Caco-2 (cell line): ENCODE measurements around the gene PIP4K2A. TPM values are rescaled to one million over a fixed set of nuclear protein-coding genes. Genes with fewer than 3 reads are reported as not detected.

Experiments used
- BruUV-seq: library from RNA; stranded (reverse); fragments of 400-500 nt; replicated peaks from 2 replicates; lab custom pipeline; 2021; lab: Mats Ljungman, UMichigan
- CTCF ChIA-PET: fragments of 300-600 bp; sonication (Branson Sonifier 250); formaldehyde crosslinking; loops from one replicate; lab custom pipeline; 2022; ENCODE audit warnings: antibody characterized with exemption; lab: Charles Lee
- POLR2A ChIA-PET: fragments of 300-600 bp; sonication (Branson Sonifier 250); formaldehyde crosslinking; loops from one replicate; lab custom pipeline; 2022; ENCODE audit warnings: antibody characterized with exemption; lab: Charles Lee
- DNase-seq, 2 experiments: peaks; one replicate each; pipeline versions ENCODE4 v3.0.0 to v3.0.0-alpha.2; 2020 to 2022
- H3K27me3 ChIP-seq: replicated peaks from 2 replicates; pipeline ENCODE4 v1.6.0; 2011; ENCODE audit warnings: low read length; ENCODE audit not compliant: control insufficient read depth, insufficient read depth
- H3K36me3 ChIP-seq: 2 replicates; pipeline ENCODE4 v1.5.1; 2011; ENCODE audit warnings: low read length; ENCODE audit not compliant: control insufficient read depth, insufficient read depth
- H3K4me1 ChIP-seq: fragments of 250-450 bp; sonication (Bioruptor Pico); 2 replicates; pipeline ENCODE4 v1.5.1; 2020; ENCODE audit warnings: mild to moderate bottlenecking
- H3K4me3 ChIP-seq: 2 replicates; pipeline ENCODE4 v1.5.1; 2011; ENCODE audit warnings: low read depth, mild to moderate bottlenecking, control low read depth, low read length
- H3K9me3 ChIP-seq: fragments of 250-450 bp; sonication (Bioruptor Pico); 2 replicates; pipeline ENCODE4 v1.5.1; 2020; ENCODE audit warnings: mild to moderate bottlenecking, moderate library complexity
- H3K27ac Mint-ChIP-seq: one replicate; pipeline ENCODE4 v1.8.0; 2022; ENCODE audit warnings: mixed read lengths; ENCODE audit not compliant: unreplicated experiment
- H3K27me3 Mint-ChIP-seq: one replicate; pipeline ENCODE4 v1.8.0; 2022; ENCODE audit warnings: mixed read lengths; ENCODE audit not compliant: insufficient read depth, unreplicated experiment
- H3K36me3 Mint-ChIP-seq: one replicate; pipeline ENCODE4 v1.8.0; 2022; ENCODE audit warnings: mild to moderate bottlenecking, mixed read lengths; ENCODE audit not compliant: insufficient read depth, unreplicated experiment
- H3K4me1 Mint-ChIP-seq: one replicate; pipeline ENCODE4 v1.8.0; 2022; ENCODE audit warnings: low read depth, mixed read lengths; ENCODE audit not compliant: unreplicated experiment
- H3K4me3 Mint-ChIP-seq: one replicate; pipeline ENCODE4 v1.8.0; 2022; ENCODE audit warnings: mild to moderate bottlenecking, moderate library complexity, mixed read lengths; ENCODE audit not compliant: unreplicated experiment
- H3K9me3 Mint-ChIP-seq: one replicate; pipeline ENCODE4 v1.8.0; 2022; ENCODE audit warnings: mixed read lengths; ENCODE audit not compliant: unreplicated experiment
- intact Hi-C: fragments of 100-400 bp; cut with micrococcal nuclease; formaldehyde crosslinking; loops from one replicate; pipeline ENCODE4 v1.10.0; 2022; ENCODE audit not compliant: unreplicated experiment
- total RNA-seq: library from RNA; stranded (reverse); gene quantifications from 2 replicates; pipeline ENCODE4 v1.2.3, GENCODE V29; 2022
- TF ChIP-seq, protein P1 (sequence below), 2 experiments: fragments of 200-600 bp in 1 of 2; IDR thresholded peaks; 1 replicate in 1 of 2; 2 replicates in 1 of 2; pipeline versions ENCODE4 v1.5.1 to v1.8.0; 2011 to 2022; ENCODE audit warnings: antibody characterized with exemption in 1 of 2, control low read depth in 1 of 2, inconsistent platforms in 1 of 2, low read depth in 1 of 2, low read length in 1 of 2, mild to moderate bottlenecking in 1 of 2, moderate library complexity in 1 of 2; ENCODE audit not compliant: insufficient read depth in 1 of 2, severe bottlenecking in 1 of 2, unreplicated experiment in 1 of 2

The PIP4K2A gene
- total RNA-seq, 1 experiment from 2014 or later, result 26.9 TPM

DNA sequence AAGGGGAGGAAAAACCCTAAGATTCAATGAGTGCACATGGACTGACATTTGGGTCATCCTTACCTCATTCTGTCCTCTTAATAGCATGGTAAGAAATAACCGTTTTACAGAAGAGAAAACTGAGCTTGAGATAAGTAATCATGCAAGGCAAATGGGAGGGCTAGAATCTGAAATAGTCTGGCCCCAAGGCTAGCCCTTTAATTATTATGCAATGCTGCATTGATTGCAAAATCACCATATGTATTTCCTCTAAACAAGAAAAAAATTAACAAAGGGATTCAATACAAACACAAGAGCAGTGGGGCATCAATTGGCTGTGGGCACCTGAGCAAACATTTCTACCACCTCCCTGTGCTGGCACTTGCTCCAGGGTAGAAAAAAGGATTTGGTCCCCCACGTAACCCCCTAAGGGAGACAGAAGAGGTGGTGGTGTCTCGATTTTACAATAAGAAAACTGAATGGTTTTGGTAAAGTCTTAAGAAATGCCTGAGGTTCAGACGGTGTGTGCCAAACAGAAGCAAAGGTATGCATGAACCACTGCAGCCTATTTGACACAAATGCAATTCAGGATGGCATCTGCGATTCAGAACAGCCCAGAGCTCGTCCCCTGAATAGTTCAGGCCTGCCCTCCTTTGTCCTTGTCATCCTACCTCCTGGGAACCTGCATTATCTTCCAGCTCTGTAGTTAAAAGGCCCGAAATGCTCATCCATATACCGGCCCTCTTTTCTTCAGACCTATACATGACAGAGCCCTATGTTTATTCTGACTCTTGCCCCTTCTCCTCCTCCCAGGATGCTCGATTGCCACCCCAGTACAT, 23.6 kb downstream of the PIP4K2A start:
- DNase-seq, result no peak
- H3K27me3 Mint-ChIP-seq, result no peaks in the 10 kb centered on the region
- Histone ChIP-seq H3K4me1 (no peaks in the 10 kb centered on the region), H3K27me3 (no peaks in the 10 kb centered on the region), H3K36me3 (no peaks in the 10 kb centered on the region), H3K4me3 (no peak overlapping the region), H3K9me3 (peaks cover 4% of the 10 kb centered on the region; the same call in 1 of the 2 replicates)
- no peak overlapping the region for H3K4me3 Mint-ChIP-seq
- TF ChIP-seq, protein P1, sequence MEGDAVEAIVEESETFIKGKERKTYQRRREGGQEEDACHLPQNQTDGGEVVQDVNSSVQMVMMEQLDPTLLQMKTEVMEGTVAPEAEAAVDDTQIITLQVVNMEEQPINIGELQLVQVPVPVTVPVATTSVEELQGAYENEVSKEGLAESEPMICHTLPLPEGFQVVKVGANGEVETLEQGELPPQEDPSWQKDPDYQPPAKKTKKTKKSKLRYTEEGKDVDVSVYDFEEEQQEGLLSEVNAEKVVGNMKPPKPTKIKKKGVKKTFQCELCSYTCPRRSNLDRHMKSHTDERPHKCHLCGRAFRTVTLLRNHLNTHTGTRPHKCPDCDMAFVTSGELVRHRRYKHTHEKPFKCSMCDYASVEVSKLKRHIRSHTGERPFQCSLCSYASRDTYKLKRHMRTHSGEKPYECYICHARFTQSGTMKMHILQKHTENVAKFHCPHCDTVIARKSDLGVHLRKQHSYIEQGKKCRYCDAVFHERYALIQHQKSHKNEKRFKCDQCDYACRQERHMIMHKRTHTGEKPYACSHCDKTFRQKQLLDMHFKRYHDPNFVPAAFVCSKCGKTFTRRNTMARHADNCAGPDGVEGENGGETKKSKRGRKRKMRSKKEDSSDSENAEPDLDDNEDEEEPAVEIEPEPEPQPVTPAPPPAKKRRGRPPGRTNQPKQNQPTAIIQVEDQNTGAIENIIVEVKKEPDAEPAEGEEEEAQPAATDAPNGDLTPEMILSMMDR (IDR thresholded peaks at IDR 0.05; ENCODE audit: insufficient read depth in 1 of 2, low read depth in 1 of 2, low read length in 1 of 2, severe bottlenecking in 1 of 2, unreplicated experiment in 1 of 2), result no peak
- no TSS peak for BruUV-seq
- ChIA-PET CTCF (no interaction called here), POLR2A (no interaction called here)
- peaks cover 6% of the 10 kb centered on the region for H3K9me3 Mint-ChIP-seq
- intact Hi-C loops, result no loop called here
- H3K4me1 Mint-ChIP-seq, result no peaks in the 10 kb centered on the region
- no peak overlapping the region for H3K27ac Mint-ChIP-seq
- H3K36me3 Mint-ChIP-seq, result no peaks in the 10 kb centered on the region

DNA sequence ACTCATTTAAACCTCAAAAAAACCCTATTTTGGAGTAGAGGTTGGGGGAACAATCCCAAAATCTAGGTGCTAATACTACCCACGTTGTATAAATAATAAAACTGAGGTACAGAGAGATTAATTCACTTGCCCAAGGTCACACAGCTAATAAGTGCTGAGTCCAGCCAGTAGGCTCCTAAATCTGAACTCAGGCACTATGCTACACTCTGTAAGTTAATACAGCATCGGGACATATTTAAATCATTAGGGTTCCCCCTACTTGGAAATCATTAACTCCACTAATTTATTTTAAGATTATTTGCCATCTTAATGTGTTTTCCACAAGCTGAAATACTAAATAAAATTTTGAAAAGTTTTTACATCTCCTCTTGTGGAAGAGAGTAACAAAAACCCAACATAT, 24.2 kb downstream of the PIP4K2A start:
- Histone ChIP-seq H3K9me3 (peaks cover 4% of the 10 kb centered on the region; the same call in 1 of the 2 replicates), H3K4me3 (no peak overlapping the region), H3K4me1 (0 out of 2 replicates have a peak, but pooled peaks cover 5% of the 10 kb centered on the region), H3K36me3 (no peaks in the 10 kb centered on the region), H3K27me3 (no peaks in the 10 kb centered on the region)
- intact Hi-C loops, result no loop called here
- H3K27ac Mint-ChIP-seq, result no peak overlapping the region
- CTCF ChIA-PET, result no interaction called here
- H3K27me3 Mint-ChIP-seq, result no peaks in the 10 kb centered on the region
- BruUV-seq, result no TSS peak
- H3K4me1 Mint-ChIP-seq, result no peaks in the 10 kb centered on the region
- peaks cover 6% of the 10 kb centered on the region for H3K9me3 Mint-ChIP-seq
- POLR2A ChIA-PET, result no interaction called here
- H3K4me3 Mint-ChIP-seq, result no peak overlapping the region
- H3K36me3 Mint-ChIP-seq, result no peaks in the 10 kb centered on the region
- TF ChIP-seq, protein P1 (IDR thresholded peaks at IDR 0.05; ENCODE audit: insufficient read depth in 1 of 2, low read depth in 1 of 2, low read length in 1 of 2, severe bottlenecking in 1 of 2, unreplicated experiment in 1 of 2), result no peak
- DNase-seq, result no peak

DNA sequence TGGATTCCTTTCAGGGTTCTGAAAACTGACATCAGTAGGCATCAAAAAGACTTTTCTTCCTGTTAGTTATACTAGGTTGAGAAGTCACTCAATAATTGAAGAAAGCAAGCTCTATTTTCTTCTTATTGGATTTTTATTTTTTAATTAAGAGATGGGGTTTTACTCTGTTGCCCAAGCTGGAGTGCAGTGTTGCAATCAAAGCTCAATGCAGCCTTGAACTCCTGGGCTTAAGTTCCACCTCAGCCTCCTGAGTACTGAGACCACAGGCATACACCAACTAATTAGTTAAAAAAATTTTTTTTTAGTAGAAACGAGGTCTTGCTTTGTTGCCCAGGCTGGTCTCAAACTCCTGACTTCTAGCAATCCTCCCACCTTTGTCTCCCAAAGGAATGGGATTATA, 28.0 kb downstream of the PIP4K2A start:
- H3K4me1 ChIP-seq, result peaks cover 37% of the 10 kb centered on the region
- no peak overlapping the region for H3K27ac Mint-ChIP-seq
- H3K36me3 ChIP-seq, result no peaks in the 10 kb centered on the region
- no peak for DNase-seq
- H3K27me3 ChIP-seq, result no peaks in the 10 kb centered on the region
- CTCF ChIA-PET, result no interaction called here
- H3K36me3 Mint-ChIP-seq, result peaks cover 7% of the 10 kb centered on the region
- H3K4me3 Mint-ChIP-seq, result no peak overlapping the region
- BruUV-seq, result no TSS peak
- H3K27me3 Mint-ChIP-seq, result no peaks in the 10 kb centered on the region
- H3K9me3 ChIP-seq, result no peaks in the 10 kb centered on the region
- no peak overlapping the region for H3K4me3 ChIP-seq
- POLR2A ChIA-PET, result interaction anchor here (0.5 kb wide), 1 partner anchor 231 kb away, joined by 3 read pairs; no protein-coding TSS in a partner anchor
- peaks cover 6% of the 10 kb centered on the region for H3K9me3 Mint-ChIP-seq
- peaks cover 29% of the 10 kb centered on the region for H3K4me1 Mint-ChIP-seq
- TF ChIP-seq, protein P1 (IDR thresholded peaks at IDR 0.05; ENCODE audit: insufficient read depth in 1 of 2, low read depth in 1 of 2, low read length in 1 of 2, severe bottlenecking in 1 of 2, unreplicated experiment in 1 of 2), result no peak
- intact Hi-C loops, result no loop called here
